GM19099 (cell line): ENCODE measurements around the gene MIEF1.

Source experiments
- POLR2A ChIP-seq: IDR thresholded peaks from 3 replicates; pipeline ENCODE4 v1.6.1; 2011; ENCODE audit warnings: low read depth; ENCODE audit not compliant: insufficient read length; ENCODE audit errors: extremely low read depth

Gene MIEF1

DNA sequence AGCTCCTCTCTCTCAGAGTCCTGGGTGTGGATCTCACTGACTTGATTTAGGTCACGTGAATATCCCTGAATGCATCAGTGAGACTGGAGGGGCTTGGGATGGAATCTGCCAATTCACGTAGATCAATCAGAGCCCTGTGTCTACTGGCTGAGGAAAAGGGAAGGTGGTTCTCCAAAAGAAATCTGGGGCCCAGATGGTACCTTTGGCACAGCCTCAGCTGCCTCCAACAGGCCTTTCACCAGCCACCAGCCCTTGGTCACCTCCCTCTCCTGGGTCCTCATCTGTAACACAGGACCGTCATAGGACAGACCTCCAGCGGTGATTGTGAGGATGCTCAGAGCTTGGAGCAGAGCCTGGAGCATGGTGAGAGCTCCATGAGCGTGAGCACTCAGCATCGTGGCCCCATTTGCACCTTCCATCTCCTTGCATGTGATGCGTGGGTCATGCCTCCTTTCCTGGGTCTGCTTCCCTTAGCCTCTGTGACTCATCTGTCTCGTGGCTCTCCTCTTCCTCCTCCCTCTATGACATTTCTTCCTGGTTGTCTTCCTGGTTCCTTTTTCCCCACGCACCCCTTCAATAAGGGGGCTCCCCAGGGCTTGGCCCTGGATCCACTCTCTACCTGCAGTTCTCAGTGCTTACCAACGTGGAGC, 7.5 kb upstream of the MIEF1 start:
- TF ChIP-seq POLR2A: no peak

DNA sequence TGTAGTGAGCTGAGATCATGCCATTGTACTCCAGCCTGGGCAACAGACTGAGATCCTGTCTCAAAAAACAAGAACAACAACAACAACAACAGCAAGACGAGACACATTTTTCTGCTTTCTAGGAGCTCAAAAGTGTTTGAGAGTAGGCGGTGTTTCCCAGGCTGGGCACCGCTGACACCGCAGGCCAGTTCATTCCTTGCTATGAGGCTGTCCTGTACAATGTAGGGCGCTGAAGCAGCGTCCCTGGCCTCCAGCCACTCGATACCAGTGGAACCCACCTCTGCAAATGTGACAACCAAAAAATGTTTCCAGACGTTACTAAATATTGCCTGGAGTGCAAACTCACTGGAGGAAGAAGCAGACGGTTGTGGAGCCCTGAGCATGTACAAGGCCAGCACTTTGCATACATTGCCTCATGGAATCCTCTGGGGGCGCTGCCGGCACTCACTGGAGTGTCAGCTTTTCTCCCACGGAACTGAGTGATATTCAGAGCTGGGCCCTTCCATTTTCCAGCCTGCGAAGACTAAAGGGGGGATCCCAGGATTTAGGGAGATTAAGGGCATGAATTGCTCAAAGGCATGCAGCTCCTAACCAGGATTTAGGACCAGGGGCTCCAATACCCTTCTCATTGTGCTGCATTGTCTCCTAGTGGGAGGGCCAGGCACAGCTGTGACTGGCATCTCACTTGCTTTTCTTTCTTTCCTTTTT, 5.8 kb upstream of the MIEF1 start:
- TF ChIP-seq POLR2A: no peak

DNA sequence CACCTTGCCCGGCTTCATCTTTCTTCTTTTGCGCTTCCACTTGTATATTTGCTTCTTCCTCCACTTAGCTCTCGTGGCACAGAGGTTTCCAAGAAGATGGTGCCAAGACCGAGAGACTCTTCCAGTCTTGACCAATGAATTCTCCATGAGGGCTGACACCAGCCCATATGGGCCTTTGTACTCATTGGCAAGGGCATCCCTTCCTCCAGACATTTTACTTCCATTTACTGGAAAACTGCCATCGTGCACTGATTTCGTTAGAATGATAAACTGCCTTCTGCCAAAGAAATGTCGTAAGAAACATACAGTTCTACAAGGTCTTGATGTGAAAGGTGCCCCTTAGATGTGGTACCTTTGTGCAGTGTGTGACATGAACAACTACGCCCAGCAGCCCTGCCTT, 4.7 kb upstream of the MIEF1 start:
- TF ChIP-seq POLR2A: no peak

DNA sequence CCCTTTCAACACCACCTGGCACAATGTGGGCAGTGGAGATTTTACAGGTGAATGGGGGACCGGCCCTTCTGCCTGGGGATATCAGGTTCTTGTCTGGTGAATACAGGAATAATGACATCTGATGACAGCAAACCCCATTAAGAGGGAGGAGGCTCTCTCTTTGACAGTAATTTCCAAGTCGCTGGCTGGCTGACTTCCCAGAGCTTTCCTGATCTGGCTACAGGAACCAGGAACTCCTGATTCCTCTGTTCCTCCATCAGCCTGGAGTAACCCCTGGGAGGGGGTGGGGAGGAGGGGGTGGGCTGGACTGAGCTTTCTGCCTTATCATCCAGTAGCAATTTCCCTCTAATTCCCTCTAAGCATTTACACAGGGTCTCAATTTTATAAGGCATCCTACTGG, 3.7 kb upstream of the MIEF1 start:
- TF ChIP-seq POLR2A: no peak

DNA sequence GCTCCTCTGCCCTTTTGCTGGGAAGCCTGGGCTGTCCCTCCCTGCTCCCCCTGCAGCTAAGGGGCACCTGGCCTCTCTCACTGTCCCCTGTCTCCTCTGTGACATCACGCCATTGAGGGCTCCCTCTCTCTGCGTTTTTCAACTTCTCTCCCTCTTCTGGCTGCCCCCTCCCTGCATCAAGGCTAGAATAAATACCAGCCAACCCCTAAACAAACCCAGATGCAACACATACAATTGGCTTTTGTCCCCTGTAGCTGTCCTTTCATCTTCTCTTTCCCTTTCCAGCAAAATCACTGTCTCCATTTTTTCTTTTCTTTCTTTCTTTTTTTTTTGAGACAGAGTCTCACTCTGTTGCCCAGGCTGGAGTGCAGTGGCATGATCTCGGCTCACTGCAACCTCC, 3.3 kb upstream of the MIEF1 start:
- TF ChIP-seq POLR2A: no peak

DNA sequence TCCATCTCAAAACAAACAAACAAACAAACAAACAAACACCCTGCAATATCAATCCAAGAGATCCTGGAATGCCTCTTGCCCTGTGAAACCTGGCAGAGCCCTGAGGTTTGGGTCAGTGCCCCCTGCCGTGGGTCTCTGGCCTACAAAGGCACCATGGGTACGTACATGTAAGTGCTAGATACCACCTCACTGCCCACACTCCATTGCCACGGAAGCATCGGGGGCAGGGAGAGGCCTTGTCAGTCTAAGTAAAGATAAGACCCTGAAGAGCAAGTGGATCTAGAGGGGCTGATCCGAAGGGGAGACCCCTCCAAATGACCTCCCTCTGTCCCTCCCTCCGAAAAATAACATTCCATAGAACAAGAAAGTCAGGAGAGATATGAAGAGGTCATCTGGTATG, 2.0 kb upstream of the MIEF1 start:
- TF ChIP-seq POLR2A: no peak

DNA sequence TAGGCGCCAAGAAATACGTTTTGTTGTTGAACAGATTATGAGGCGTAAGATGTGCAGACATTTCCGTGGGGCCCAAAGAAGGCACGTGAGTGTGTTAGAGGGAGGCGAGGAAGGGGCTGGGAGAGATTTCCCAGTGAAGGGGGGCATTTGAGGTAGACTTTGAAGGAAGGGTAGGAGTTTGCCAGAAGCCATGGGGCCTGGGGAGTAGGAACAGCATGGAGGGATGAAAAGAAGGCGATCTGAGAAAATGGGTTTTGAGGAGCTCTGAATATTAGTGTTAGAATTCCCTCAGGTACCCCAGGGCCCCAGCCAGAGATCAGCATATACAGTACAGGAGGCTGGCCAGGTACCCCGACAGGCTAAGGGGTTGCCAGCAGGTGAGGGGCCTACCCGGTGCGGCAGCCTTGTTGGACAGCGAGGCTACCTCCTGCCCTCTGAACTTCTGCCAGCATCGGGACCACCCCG, 414 bp upstream of the MIEF1 start:
- TF ChIP-seq POLR2A: no peak

DNA sequence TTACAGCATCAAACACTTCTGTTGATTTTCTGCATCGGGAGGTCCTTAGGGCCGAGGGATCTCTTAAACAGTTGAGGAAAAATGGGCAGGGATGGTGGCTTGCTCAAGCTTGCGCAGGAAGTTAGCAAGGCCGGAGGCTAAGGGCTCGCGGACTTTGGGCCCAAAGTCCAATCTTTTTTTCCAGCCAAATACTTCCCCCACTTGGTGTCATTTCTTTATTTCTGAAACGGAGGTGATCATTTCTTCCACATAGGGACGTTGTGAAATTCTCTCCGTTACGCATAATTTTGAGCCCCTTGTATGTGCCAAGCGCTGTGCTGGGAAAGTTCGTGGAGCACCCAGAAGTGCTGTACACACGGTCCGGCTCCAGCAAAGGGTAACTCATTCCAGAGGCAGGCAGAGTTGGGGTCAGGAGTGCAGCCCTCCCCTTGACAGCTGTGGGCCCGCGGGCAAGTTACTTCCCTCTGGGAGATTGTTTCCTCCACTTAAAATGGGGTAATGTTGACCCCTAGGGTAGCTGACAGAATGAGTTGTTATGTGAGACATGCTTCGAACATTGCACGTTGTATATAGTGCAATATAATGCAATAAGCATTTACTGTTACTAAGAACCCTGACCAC, 809 bp downstream of the MIEF1 start:
- no peak for TF ChIP-seq POLR2A

DNA sequence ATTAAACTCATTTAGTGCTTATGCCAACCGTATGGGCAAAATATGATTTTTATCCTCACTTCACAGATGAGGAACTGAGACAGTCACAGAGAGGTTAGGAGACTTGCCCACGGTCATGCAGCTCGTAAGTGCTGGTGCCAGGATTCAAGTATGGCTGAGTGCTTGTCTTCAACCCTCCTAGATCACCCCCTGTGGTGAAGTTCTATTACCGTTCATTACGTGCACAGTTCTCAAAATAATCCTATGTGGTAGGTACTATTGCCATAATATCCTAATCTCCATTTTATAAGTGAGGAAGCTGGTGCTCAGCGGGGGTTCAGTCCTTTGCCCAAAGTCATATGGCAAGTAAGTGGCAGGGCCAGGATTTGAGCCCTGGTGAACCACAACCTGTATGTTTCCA, 1.5 kb downstream of the MIEF1 start:
- no peak for TF ChIP-seq POLR2A

DNA sequence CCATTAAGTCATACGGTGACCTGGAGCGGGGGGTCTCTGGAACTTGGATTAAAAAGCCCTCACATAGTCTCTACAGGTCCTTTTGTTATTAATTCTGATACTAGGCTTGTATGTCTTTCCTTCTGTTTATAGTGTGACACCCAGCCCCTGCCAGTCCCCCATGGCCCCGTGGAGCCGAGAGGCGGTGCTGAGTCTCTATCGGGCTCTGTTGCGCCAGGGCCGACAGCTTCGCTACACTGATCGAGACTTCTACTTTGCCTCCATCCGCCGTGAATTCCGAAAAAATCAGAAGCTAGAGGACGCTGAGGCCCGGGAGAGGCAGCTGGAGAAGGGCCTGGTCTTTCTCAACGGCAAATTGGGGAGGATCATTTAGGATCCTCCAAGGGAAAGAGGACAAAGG, 2.0 kb downstream of the MIEF1 start:
- TF ChIP-seq POLR2A: no peak

DNA sequence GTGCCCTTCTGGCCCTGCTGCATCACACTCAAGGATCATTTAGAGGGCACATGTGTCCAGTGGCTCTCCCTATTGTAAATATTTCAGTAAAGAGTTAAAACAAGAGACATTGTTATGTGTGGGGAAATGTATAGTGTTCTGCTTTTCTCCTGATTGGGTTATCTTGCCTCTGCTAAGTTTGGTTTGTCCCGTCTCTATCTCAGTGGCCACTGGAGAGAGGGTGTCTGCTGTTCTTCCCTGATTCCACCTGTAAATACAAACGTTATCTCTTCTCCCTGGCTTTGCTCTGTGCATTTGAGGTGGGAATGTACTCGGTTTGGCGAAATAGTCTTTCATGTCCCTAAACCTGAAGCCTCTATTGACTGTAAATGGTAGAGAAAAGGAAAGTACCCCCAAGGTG, 6.3 kb downstream of the MIEF1 start:
- TF ChIP-seq POLR2A: no peak

DNA sequence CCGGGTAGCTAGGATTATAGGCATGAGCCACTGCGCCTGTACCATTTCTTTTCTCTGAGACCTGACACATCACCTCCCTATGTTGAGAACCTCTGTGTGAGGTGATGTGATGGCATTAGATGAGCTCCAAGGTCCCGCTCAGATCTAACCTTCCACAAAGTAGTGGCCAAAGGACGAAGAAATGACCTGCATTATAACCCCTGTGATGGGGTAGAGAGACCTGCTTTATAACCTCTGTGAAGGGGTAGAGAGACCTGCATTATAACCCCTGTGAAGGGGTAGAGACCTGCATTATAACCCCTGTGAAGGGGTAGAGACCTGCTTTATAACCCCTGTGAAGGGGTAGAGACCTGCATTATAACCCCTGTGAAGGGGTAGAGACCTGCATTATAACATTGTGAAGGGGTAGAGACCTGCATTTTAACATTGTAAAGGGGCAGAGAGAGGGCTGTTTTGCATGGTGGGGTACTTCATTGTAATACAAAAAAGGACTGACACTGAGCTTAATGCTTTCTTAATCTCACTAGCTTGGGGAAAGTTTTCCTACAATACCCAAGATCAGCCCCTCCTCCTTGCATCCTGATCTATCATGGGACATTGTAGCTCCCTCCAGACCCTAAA, 8.5 kb downstream of the MIEF1 start:
- no peak for TF ChIP-seq POLR2A

DNA sequence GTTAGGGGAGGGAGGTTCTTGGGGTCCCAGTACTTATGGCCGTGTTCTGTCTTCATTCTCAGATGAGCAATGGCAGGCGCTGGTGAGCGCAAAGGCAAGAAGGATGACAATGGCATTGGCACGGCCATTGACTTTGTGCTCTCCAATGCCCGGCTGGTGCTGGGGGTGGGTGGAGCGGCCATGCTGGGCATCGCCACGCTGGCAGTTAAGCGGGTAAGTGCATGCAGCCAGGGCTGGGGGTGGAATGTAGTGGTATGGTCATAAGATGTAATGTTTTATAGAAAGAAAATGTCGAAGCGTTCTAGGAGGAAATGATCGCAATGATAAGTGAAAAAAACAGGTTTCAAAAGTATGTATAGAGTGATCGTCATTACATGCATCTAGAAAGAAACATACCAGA, 9.1 kb downstream of the MIEF1 start:
- no peak for TF ChIP-seq POLR2A

DNA sequence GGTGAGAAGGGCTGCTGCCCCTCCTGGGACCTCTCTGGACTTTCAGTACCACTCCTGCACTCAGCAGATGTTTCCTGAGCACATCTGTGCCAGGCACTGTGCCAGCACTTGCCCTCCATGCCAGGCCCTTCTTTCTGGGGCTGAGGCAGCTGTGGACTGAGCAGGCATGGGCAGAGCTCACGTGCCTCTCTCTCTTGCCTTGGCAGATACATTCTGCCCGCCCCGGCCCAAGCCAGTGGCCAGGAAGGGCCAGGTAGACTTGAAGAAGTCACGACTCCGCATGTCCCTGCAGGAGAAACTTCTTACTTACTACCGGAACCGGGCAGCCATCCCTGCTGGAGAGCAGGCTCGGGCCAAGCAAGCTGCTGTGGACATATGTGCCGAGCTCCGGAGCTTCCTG, 9.9 kb downstream of the MIEF1 start:
- no peak for TF ChIP-seq POLR2A

DNA sequence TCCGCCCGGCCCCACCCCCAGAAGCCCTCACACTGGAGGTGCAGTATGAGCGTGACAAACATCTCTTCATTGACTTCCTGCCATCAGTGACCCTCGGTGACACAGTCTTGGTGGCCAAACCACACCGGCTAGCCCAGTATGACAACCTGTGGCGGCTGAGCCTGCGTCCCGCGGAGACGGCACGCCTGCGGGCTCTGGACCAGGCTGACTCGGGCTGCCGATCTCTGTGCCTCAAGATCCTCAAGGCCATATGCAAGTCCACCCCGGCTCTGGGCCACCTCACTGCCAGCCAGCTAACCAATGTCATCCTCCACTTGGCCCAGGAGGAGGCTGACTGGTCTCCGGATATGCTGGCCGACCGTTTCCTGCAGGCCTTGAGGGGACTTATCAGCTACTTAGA, 11.7 kb downstream of the MIEF1 start:
- TF ChIP-seq POLR2A: no peak

DNA sequence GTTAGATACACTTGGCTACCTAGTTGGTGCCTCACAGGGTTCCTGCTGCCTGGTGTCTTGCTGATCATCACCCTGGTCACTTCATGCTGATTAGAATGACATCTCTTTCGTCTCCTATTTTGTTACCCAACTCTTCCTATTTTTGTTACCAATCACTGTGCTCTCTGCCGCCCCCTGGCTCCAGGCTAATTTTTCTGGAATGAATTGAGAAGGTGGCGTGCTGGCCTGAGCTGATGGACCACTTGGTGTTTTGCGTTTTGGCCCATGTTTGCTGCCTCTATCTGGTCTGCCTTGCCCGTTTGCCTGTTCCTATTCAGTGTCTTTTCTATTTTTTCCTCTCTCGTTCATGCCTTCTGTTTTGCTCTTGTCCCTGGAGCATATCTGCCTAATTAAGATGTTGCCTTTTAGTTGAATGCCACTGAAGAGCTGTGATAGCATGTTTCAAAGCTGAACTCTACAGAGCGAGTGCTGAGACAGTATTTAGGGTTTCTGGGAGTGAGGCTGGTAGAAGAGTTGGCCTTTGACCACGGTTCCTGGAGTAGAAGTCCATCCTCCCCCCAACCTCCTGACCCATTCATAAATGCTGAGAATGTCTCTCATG, 12.4 kb downstream of the MIEF1 start:
- no peak for TF ChIP-seq POLR2A
